ENCODE measurements around the gene KCNJ5.
A peak's percentile ranks its signal among the peaks of the same experiment; 100 is the strongest.

Gene KCNJ5

GRCh38 chr11:128957202-128957482, 66.0 kb downstream of the KCNJ5 start:
- DNase-seq (ENCODE audit: low spot score) = no peak

GRCh38 chr11:128961645-128962044, 70.5 kb downstream of the KCNJ5 start:
- DNase-seq (ENCODE audit: low spot score) = no peak

GRCh38 chr11:128962896-128963295, 71.7 kb downstream of the KCNJ5 start:
- DNase-seq (ENCODE audit: low spot score) = no peak

GRCh38 chr11:128963744-128964325, 72.7 kb downstream of the KCNJ5 start:
- DNase-seq (ENCODE audit: low spot score) = no peak

- DNase-seq (ENCODE audit: low spot score) = no peak
These were observed 73.3 kb downstream of the KCNJ5 start for GRCh38 chr11:128964463-128964930.

- DNase-seq (ENCODE audit: low spot score) = peak; percentile 53
These were observed 74.3 kb downstream of the KCNJ5 start for GRCh38 chr11:128965485-128965884.

GRCh38 chr11:128967578-128967977, 76.4 kb downstream of the KCNJ5 start:
- DNase-seq (ENCODE audit: low spot score) = no peak

- peak; percentile 21 for DNase-seq (ENCODE audit: low spot score)
These were observed 77.8 kb downstream of the KCNJ5 start for GRCh38 chr11:128968916-128969315.
